Daoy (cell line): ENCODE data around the gene ETV6. TPM values are rescaled to one million over a fixed set of nuclear protein-coding genes. Genes with fewer than 3 reads are reported as not detected.
A peak's percentile ranks its signal among the peaks of the same experiment; 100 is the strongest.

Experiments used
- DNase-seq: peaks from one replicate; pipeline ENCODE4 v3.0.0-alpha.2; 2015; ENCODE audit warnings: low read depth
- total RNA-seq: library from RNA; depleted of rRNA; stranded (reverse); fragments of >200 nt; shearing (Covaris generic); gene quantifications from 2 replicates; pipeline ENCODE4 v1.2.3, GENCODE V29; 2014

ETV6 gene
- total RNA-seq, 1 experiment from 2014 or later = 4.3 TPM

DNA sequence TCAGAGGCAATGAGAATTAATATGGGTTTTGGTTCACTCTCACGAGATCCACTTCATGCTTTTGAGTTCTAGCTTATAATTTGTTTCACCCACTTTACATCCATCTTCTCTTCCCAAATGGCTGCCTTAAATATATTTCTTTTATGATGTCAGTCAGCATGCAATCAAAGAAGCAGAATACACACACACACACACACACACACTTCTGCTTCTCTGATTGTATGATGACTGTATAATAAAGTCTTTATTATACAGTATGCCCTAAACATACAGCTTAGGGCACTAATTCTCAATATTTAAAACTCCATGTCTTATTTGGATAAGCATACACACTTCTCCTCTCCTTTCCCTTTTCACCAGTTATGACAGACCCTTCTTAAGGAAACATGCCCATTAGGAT lies 6.7 kb upstream of the ETV6 start:
- no peak for DNase-seq

GRCh38 chr12:11645391-11645790 lies 4.1 kb upstream of the ETV6 start:
- DNase-seq = no peak

DNA sequence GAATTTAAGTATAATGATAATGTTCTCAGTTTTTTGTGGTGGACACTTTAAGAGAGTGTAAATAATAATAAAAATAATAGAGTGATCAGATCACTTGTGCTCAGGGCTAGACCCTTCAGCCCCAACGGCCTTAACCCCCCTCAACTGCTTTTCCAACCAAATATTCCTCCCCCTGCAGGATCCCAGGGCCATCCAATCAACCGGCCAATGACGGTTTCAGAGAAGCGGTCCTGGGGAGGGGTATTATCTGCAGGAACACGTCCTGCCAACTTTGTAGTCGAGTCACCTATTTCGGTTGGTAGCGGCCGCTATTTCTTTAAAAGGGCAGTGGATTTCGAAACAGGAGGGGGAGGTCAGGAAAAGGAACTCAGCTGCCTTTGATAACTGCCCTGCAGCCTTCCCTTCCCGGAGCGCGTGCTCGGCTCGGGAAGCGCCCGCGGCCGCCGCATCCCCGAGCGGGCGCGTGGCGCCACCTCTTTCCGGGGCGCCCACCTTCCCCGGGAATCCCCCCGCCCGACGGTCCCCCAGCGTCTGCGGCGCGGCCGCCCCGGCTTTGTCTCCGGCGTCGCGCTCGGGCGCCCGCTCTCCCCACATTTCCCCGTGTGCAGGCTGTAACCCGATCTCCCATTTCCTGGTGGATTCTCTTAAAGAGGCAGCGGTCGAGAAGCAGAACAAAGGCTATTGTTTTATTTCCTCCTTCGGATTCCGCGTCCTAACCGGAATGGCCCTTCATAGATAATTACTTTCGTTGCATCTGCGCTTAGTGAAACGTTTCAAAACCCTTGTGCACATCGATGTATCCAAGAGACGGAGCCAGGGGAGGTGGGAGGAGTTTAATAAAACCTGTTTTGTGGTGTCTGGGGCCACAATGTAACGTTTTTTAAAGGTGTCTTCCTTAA lies 711 bp upstream of the ETV6 start:
- DNase-seq = peak; percentile 75

- peak; percentile 33 for DNase-seq
These were observed 1.1 kb downstream of the ETV6 start for GRCh38 chr12:11650286-11651281.

DNA sequence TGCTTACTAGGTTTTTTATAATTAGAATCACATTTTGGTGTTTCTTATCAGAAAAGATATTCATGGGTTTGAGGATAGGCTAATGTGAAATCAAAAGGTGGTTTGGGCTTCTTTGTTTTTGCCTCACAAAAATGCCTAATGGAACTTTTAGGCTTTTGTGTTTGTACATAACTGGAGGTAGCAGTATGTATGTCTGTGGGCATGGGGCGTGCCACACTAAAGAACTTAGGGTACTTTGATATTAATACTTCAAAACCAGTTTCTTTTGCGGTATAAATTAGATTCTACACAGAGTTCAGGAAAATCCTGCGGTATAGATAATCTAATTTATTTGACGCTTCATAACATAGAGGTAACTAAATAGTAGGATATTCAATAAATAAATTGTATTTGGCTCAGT lies 1.9 kb downstream of the ETV6 start:
- no peak for DNase-seq

DNA sequence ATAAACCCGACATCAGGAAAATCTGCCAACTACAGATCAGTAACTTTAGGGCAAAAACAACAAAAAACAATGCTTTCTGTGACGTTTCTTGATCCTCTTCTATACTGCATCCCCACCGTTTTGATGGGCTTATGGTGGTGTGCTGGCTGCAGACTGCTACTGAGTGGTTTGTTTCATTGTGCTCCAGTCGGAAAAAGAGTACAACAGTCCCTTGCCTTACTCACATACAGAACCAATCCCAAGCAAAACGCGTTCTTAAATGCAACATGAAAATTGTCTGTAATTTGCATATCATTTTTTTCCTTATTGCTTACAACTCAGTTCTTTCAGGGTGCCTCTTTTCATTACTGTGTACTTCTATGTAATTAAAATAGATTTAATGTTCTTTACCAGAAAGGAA lies 2.3 kb downstream of the ETV6 start:
- no peak for DNase-seq

GRCh38 chr12:11652351-11653040 lies 3.0 kb downstream of the ETV6 start:
- peak; percentile 19 for DNase-seq

GRCh38 chr12:11653215-11653753 lies 3.8 kb downstream of the ETV6 start:
- no peak for DNase-seq

DNA sequence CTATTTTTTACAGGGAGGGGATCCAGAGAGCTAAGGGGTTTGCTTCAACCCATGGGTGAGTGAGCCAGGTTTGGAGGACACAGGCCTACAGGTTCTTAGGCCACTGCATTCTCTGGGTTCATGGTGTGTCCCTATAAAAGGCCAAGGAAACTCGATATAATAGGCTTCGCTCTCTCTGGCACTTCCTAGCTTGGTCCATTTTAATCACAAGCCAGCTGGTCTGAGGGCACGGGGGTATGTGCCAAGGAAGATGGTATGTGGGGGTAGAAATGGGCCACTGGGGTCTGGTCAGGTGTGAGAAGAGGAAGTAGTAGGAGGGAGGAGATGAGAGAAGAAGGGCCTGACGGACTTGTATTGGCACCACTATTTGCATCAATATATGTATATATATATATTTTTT lies 4.9 kb downstream of the ETV6 start:
- no peak for DNase-seq

DNA sequence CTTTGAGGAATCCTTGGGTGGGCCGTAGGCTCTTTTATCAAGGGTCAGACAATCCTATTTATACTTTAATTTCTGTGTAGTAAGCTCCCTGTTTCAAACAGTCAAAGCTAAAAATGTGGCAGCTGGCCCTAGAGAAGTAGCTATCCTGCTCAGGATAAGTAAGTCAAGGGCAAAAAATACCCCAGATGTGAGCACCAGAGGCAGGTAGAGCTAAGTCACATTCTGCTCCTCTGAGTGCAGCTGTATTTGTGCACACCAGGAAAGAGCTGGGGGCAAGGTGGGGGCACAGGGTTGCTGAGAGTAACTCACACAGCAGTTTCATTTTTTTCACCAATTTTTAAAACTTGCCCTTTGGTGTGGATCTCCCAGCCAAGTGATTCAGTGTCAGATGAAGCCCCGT lies 5.3 kb downstream of the ETV6 start:
- no peak for DNase-seq

- no peak for DNase-seq
These were observed 6.4 kb downstream of the ETV6 start for GRCh38 chr12:11655842-11656241.

DNA sequence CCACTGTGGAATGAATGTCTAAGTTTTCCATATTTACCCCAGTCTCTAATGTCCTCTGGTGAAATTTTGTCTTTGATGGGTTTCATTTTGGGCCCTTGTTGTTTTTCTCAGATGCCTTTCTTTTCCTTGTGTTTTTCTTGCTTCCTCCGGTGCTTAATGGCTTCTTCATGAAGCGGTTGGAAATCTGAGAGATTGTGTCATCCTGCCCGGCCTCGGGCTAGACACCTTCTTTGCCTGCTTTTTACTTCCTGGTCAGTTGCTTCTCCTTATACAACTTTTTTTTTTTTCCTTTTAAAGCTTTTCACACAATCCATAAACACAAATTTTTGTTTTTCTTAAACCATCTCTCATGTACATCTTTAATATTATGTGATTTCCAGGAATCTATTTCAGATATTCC lies 7.1 kb downstream of the ETV6 start:
- no peak for DNase-seq

DNA sequence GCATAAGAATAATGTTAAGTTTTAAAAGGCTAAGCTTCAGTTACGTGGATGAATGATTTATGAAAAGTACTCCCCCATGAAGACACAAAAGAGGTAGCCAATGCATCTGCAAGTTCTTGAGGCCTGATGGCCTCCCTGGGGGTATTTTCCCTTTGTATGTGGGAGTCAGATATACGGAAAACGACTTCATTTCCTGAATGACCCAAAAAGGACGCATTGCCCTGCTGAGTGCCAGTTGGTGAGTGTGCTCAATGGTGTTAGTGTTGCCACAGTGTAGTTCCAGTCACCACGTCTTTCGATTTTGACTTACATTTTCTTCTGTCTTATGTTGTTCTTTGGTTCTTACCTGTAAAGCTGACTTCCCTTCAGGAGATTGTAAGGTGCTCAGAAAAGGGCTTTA lies 8.0 kb downstream of the ETV6 start:
- peak; percentile 49 for DNase-seq

DNA sequence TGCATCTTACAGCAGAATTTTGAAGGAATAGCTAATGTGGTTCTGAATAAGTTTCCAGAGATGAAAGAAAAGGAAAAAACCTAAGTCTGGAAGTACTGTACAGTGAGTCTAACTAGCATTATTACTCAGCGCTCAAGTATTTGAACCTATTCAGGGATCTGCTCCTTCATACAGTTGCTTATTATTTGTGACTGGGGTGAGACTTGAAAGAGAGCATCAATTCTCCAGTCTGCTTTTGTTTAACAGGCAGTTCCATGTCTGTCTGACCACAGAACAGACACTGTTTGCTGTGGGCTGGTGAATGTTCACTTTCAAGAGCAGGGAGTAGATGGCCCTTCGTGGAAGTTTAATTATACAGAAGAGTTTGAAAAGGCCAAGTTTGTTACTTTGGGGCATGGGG lies 9.3 kb downstream of the ETV6 start:
- no peak for DNase-seq

DNA sequence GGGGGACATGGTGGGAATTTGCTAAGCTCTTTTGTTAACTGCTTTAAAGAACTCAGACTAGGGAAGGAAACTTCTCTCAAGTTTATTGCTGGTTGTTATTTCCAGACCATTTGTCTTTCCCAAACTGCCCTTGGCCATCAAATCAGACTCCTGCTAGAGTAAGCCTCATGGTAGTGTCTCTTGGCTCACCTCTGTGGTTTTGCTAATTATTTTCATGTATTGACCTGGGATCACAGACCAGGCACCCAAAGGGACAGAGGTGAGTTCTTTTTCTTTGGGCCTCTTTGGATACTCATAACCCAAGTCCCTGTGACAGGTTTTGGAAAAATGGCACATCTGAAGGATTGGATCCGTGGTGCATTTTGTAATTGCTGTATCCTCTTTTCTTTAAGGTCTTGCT lies 11.2 kb downstream of the ETV6 start:
- no peak for DNase-seq

GRCh38 chr12:11661491-11662089 lies 12.1 kb downstream of the ETV6 start:
- no peak for DNase-seq

DNA sequence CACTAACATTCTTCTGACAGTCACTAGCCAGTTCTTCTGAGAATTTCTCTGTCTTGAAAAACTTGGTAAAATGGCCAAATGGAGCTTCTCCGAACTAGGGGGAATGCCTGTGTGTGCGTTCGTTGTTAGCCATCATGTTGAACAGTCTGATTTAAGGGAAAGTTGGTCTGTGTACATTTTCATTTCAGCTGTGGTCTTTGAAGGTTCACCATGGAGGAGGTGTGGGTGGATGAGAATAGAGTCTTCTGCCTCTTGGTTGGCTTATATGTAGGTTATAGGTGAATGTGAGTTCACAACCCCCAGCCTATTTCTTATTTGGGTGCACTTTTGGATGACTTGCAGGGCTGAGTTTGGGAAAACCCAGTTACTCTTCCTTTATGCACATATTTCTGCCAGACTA lies 12.9 kb downstream of the ETV6 start:
- no peak for DNase-seq

DNA sequence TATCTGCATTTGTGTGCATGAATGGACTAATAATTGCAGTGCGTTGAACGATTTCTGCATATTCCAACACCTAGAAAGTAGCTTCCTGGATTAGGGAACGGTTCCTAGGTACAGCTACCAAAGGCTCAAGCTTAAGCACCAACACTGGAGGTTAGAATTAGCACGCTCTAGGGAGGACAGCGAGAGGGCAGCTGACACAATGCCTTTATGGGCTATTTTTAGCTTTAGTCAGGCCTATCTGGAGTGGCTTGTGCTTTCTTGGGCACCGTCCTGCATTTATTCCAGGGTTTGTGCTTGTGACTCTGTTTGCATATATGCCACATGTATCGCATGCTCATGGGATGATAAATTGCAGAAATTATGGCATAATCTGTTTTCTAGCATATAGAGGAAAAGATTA lies 13.7 kb downstream of the ETV6 start:
- no peak for DNase-seq

DNA sequence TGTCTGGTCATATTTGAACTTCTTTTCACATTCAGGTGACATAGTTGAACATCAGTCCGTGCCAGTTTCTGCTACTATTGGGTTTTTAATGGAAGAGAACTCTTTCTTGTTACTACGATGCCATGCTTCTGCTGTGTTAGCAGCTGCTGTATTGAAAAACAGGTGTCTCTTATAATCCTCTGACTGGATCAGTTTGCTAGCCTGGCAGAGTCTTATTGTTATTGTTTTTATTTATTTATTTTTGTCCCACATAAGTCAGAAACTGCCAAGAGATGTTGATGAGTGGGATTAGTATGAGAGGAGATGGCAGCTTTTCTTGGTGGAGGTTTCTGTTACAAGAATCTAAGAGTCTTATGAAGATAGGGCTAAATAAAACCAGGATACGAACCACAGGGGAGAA lies 14.6 kb downstream of the ETV6 start:
- no peak for DNase-seq

- DNase-seq = no peak
These were observed 16.9 kb downstream of the ETV6 start for GRCh38 chr12:11666131-11667050.
